K562 (cell line): Measurements from ENCODE around the gene KLHL15. TPM values are rescaled to one million over a fixed set of nuclear protein-coding genes. Genes with fewer than 3 reads are reported as not detected.

Experiments used
- ATF6 ChIP-seq: sonication (generic); formaldehyde crosslinking; IDR thresholded peaks from 2 replicates; pipeline ENCODE4 v1.4.0; 2020; ENCODE audit warnings: mild to moderate bottlenecking, missing genetic modification reagents
- CBX3 ChIP-seq, 2 experiments: IDR thresholded peaks; 1 replicate in 1 of 2; 2 replicates in 1 of 2; pipeline ENCODE4 v1.6.1; 2012; ENCODE audit warnings: inconsistent platforms in 2 of 2, low read length in 2 of 2, borderline replicate concordance in 1 of 2, control low read depth in 1 of 2
- FOXA3 ChIP-seq, 2 experiments: fragments of 450-650 bp in 1 of 2; sonication (generic) in 1 of 2; formaldehyde crosslinking; IDR thresholded peaks in 1 of 2; conservative IDR thresholded peaks in 1 of 2; 2 replicates each; pipeline versions ENCODE4 v1.4.0 to v1.8.0; 2020 to 2022; ENCODE audit warnings: mild to moderate bottlenecking in 2 of 2, missing genetic modification reagents in 1 of 2
- GABPB1 ChIP-seq: sonication (generic); formaldehyde crosslinking; IDR thresholded peaks from 2 replicates; pipeline ENCODE4 v1.8.0; 2022; ENCODE audit warnings: mild to moderate bottlenecking, missing genetic modification reagents
- ILK ChIP-seq: fragments of 450-650 bp; IDR thresholded peaks from 2 replicates; pipeline ENCODE4 v1.6.1; 2016; ENCODE audit warnings: missing genetic modification characterization, low read depth, mild to moderate bottlenecking, missing compliant biosample characterization, moderate library complexity, borderline replicate concordance
- L3MBTL2 ChIP-seq: fragments of 450-650 bp; IDR thresholded peaks from 2 replicates; pipeline ENCODE4 v1.6.1; 2016; ENCODE audit warnings: mild to moderate bottlenecking, moderate library complexity
- MBD2 ChIP-seq: sonication (generic); IDR thresholded peaks from 2 replicates; pipeline ENCODE4 v1.6.1; 2016; ENCODE audit warnings: low read depth, borderline replicate concordance
- NCOA6 ChIP-seq: fragments of 450-650 bp; IDR thresholded peaks from 2 replicates; pipeline ENCODE4 v1.6.1; 2017; ENCODE audit warnings: mild to moderate bottlenecking
- NFIC ChIP-seq: fragments of 450-650 bp; IDR thresholded peaks from 2 replicates; pipeline ENCODE4 v1.6.1; 2017; ENCODE audit warnings: mild to moderate bottlenecking, inconsistent platforms
- PHF8 ChIP-seq: fragments of 200-600 bp; sonication (generic); IDR thresholded peaks from 2 replicates; pipeline ENCODE4 v1.6.1; 2012; ENCODE audit warnings: mixed run types, mild to moderate bottlenecking, inconsistent platforms, low read length, moderate library complexity, borderline replicate concordance
- POLR2A ChIP-seq: fragments of 450-650 bp; conservative IDR thresholded peaks from 2 replicates; pipeline ENCODE4 v1.6.1; 2016
- PRPF4 ChIP-seq: fragments of 200-400 bp; formaldehyde crosslinking; IDR thresholded peaks from one replicate; pipeline ENCODE4 v1.6.1; 2017; ENCODE audit warnings: low read length, low read depth, mild to moderate bottlenecking; ENCODE audit not compliant: insufficient read depth, poor library complexity, severe bottlenecking
- PYGO2 ChIP-seq: fragments of 450-650 bp; IDR thresholded peaks from 2 replicates; pipeline ENCODE4 v1.6.1; 2016; ENCODE audit warnings: mild to moderate bottlenecking, missing genetic modification characterization, moderate library complexity, missing compliant biosample characterization
- RBM25 ChIP-seq: fragments of 200-400 bp; formaldehyde crosslinking; IDR thresholded peaks from 2 replicates; pipeline ENCODE4 v1.6.1; 2018; ENCODE audit warnings: low read length, low read depth, moderate library complexity; ENCODE audit not compliant: severe bottlenecking
- SIRT6 ChIP-seq: IDR thresholded peaks from one replicate; pipeline ENCODE4 v1.6.1; 2012; ENCODE audit warnings: low read depth, mild to moderate bottlenecking, control low read depth, inconsistent platforms, low read length, moderate library complexity
- SNAPC5 ChIP-seq: fragments of 250-450 bp; sonication (Bioruptor Pico); IDR thresholded peaks from 2 replicates; pipeline ENCODE4 v1.8.0; 2021; ENCODE audit warnings: moderate library complexity, mild to moderate bottlenecking, inconsistent platforms
- STAT6 ChIP-seq: sonication (generic); formaldehyde crosslinking; IDR thresholded peaks from 2 replicates; pipeline ENCODE4 v1.8.1; 2023; ENCODE audit warnings: mild to moderate bottlenecking, missing genetic modification reagents
- ZBTB7A ChIP-seq: IDR thresholded peaks from 2 replicates; pipeline ENCODE4 v1.6.1; 2011; ENCODE audit warnings: low read depth, mild to moderate bottlenecking, low read length, moderate library complexity, borderline replicate concordance; ENCODE audit not compliant: control insufficient read depth
- ZNF134 ChIP-seq: fragments of 250-450 bp; sonication (Bioruptor Pico); conservative IDR thresholded peaks from 2 replicates; pipeline ENCODE4 v1.4.0; 2020
- polyA plus RNA-seq, 8 experiments: library from polyadenylated mRNA; depleted of rRNA in 4 of 8; stranded (reverse) in 5 of 8; unstranded in 3 of 8; fragments of >200 nt; fragmentation: Nextera tagmentation in 2 of 8; fragmentation: Illumina TruSeq in 1 of 8; extraction: Ambion mirVana in 2 of 8; extraction: Trizol in 1 of 8; gene quantifications; 2 replicates each; pipeline versions ENCODE4 v1.2.1 to v1.2.3, GENCODE V29; 2011 to 2014; ENCODE audit warnings: inconsistent platforms in 1 of 8, missing spikeins in 1 of 8
- total RNA-seq, 7 experiments: library from RNA; depleted of rRNA in 6 of 7; stranded (reverse); fragments of >200 nt in 6 of 7; fragmentation: Illumina TruSeq in 2 of 7; extraction: Trizol in 2 of 7; gene quantifications; 2 replicates each; pipeline versions ENCODE4 v1.2.1 to v1.2.3, GENCODE V29; 2011 to 2021; ENCODE audit warnings: low replicate concordance in 1 of 7
- TF ChIP-seq, protein P1 (sequence below): sonication (generic); formaldehyde crosslinking; IDR thresholded peaks from 2 replicates; pipeline ENCODE4 v1.8.1; 2023; ENCODE audit warnings: mild to moderate bottlenecking, missing genetic modification reagents, moderate library complexity

KLHL15 gene
- total and polyA plus RNA-seq, 9 of the 15 experiments (the other 6 are each of a cell fraction or from before 2014, with no cell fraction given): 3.0 to 12.4 (median 7.6) TPM

- TF ChIP-seq STAT6 (CRISPR knock-in tag) (no peak), FOXA3 (CRISPR knock-in tag; conservative IDR thresholded peaks at IDR 0.05 in 1 of 2, IDR thresholded peaks at IDR 0.05 in 1 of 2) (peak in 1 of 2 experiments; percentile 54; a peak in 2 of 4 replicates), MBD2 (peak; percentile 20; the same call in 1 of the 2 replicates), L3MBTL2 (peak; percentile 62; the same call in 1 of the 2 replicates), POLR2A (peak; percentile 85), SNAPC5 (CRISPR knock-in tag) (no peak), NCOA6 (peak; percentile 86), NFIC (peak; percentile 43), PYGO2 (no peak), PHF8 (peak; percentile 47; the same call in 1 of the 2 replicates), PRPF4 (peak; percentile 74), ZNF134 (no peak), GABPB1 (CRISPR knock-in tag) (peak; percentile 83), SIRT6 (no peak), CBX3 (IDR thresholded peaks at IDR 0.05; ENCODE audit: borderline replicate concordance in 1 of 2, low read length in 2 of 2) (0 out of 3 replicates have a peak, but pooled peaks of 1 of the 2 experiments have one; percentile 14), RBM25 (peak; percentile 7), ILK (no peak), ZBTB7A (peak; percentile 90), ATF6 (CRISPR knock-in tag) (no peak)
- TF ChIP-seq, protein P1, sequence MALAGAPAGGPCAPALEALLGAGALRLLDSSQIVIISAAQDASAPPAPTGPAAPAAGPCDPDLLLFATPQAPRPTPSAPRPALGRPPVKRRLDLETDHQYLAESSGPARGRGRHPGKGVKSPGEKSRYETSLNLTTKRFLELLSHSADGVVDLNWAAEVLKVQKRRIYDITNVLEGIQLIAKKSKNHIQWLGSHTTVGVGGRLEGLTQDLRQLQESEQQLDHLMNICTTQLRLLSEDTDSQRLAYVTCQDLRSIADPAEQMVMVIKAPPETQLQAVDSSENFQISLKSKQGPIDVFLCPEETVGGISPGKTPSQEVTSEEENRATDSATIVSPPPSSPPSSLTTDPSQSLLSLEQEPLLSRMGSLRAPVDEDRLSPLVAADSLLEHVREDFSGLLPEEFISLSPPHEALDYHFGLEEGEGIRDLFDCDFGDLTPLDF: peak; percentile 55; the same call in 1 of the 2 replicates
Measured at GRCh38 chrX:24024819-24025740, 1.9 kb downstream of the KLHL15 start (continued).
